Measurements from ENCODE around the gene FRMD1.

The FRMD1 gene

GRCh38 chr6:168053957-168054471 lies 25.0 kb downstream of the FRMD1 start:
- DNase-seq: no peak

DNA sequence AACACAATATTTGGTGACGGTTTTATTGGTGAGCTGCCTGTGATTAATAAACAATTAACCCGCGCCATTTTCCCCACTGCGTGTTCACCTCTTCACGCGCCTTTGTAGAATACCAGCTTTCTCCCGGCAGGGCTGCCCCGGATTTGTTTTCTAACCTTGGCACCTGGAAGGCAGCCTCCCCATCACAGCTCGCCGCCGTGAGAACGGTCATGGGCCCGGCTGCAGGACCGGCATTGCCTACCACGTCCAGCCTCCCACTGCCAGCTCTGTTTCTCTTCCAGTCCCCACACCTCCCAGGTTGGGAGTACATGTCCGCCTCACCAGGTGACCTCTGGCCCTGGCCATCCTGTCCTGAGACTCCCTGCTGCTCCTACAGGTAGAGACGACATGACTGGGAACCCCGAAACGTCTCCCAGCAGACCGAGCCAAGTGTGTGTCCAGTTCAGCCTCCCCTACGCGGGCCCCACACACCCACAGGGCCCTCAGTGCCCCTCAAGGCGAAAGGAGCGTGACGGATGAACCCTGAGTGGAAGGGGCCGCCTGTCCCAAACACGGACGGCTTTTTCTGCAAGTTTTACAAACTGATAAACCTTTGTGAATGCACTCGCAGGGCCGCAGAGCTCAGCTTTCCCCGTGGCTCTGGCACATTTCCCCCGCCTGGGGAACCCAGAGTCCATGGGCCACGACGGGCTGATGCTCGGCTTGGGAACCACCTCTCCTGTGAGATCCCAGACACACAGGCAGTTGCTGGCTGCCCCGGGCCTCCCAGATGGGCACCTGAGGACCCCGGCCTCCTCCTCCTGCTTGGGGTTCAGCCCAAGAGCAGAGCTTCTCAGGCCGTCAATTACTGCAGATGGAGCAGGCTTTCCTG lies 25.7 kb downstream of the FRMD1 start:
- no peak for DNase-seq

- no peak for DNase-seq
Measured at GRCh38 chr6:168052291-168052891, 26.6 kb downstream of the FRMD1 start.

DNA sequence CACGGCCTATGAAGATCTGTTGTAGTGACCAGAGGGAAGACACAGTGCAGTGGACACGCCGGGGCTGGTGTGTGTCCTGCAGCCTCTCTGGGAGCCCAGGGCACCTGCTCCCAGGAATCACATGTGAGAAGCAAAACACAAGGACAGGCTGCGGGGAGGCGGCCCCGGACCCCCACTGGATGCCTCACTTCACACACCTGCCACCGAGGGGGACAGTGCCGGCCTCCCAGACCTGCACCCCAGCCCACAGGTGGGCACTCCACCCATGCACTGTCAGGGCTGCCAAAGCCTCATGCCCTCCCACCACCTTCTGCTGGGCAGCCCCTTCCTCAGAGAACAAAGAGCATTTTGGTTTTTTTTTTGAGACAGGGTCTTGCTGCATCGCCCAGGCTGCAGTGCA lies 27.4 kb downstream of the FRMD1 start:
- no peak for DNase-seq

GRCh38 chr6:168050881-168051586 lies 28.0 kb downstream of the FRMD1 start:
- DNase-seq: no peak

DNA sequence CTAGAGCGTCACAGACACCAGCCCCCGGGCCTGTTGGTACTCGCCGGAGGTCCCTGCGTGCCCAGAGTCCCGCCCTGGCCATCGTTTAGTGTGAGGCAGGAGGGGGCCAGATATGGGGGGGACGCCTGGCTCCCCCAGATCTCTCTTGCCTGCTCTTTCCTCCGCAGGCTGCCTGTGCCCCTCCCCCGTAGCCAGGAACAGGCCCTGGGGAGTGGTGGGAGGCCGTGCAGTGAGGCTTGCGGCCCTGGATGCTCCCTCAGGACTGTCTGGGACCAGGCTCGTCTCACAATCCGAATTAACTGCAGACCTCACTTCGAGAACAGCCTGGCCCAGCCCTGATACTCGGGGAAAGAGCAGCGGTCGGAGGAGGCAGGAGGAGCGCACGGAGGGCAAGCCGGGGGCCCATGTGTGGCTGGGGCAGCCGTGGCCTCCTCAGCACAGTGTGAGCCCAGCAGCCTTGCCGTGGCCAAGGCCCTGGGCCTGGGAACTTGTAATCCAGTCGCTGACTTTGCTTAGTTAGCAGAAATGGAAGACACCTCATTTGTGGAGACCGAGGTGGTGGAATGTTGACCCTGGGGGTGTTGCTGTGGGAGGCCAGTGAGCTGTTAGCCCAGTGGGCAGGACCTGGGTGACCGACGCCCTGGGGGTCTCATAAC lies 28.7 kb downstream of the FRMD1 start:
- DNase-seq: no peak

DNA sequence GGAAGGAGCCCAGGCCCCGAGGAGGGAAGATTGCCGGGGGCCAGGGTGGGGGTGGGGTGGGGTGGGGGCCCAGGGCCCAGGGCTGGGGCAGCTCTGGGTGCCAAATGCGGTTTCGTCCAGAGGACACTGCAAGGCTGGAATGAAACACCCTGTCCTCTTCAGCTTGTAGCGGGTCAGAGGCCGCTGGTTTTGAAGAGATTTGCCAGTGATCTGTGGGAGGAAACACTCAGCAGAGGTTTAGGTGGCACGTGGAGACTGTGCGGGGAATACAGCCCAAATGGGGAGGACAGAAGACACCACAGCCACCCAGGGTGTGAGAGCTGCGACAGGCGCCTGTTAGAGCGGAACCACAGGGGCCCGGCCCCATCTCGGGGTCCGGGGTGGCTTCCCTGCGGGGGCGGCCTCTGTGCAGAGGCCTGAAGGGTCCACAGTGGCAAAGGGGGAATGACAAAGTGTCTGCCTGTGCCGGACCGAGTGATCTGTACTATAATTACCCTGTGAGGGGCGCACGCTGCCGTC lies 29.2 kb downstream of the FRMD1 start:
- DNase-seq: no peak

GRCh38 chr6:168049277-168049676 lies 29.7 kb downstream of the FRMD1 start:
- DNase-seq: no peak

GRCh38 chr6:168048724-168049025 lies 30.3 kb downstream of the FRMD1 start:
- no peak for DNase-seq

DNA sequence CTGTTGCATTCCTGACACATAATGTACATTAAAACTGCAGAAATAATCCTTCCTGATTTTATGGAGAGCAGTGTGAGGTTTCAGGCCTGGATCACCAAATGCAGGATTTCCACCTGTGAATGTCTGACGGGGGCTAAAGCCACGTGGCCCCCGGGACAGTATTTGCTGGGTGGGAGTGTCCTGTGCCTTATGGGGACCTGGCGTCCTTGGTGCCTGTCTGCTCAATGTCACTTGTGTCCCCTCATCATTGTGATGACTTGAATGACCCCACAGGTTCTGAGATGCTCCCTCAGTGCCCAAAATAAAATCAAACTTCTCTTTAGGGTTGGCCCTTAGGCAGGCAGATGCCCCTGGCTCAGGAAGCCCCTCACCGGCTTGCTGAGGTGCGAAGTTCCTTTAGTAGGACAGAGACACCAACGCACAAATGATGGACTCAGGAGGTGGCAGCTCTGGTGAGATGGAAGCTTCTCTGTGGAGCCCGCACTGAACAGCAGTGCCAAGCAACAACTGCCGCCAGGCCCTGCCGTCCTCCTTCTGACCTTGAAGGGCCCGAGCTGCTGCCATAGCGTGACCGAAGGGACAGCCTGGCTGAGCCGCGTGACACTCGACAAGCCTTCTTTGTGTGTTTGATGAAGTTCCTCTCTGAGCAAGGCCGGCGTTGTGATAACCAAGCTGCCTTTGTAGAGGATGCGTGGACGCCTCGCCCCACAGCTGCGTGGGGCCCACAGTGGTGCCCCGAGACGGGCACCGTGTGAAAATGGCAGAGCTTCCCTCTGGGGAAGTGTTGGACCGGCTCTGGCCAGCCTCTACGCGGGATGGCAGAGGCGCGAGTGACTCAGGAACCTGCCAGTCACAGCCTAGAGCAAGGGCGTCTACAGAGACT lies 30.9 kb downstream of the FRMD1 start:
- no peak for DNase-seq

DNA sequence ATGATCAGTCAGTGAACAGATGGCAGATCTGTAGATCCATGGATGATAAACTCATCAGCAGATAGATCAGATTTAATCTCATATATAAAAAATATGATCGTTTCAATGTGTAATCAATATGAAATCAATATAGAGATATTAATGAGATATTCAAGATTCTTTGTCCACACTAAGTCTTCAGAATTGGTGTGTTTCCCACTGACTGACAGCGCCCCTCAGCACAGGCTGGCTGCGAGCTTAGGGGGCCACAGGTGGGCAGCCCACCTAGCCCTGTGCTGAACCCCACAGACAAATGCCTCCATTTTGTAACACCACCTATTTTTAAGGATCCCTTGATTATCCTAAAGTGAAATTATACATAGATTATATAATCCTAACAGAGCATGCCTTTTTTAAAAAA lies 32.3 kb downstream of the FRMD1 start:
- no peak for DNase-seq

DNA sequence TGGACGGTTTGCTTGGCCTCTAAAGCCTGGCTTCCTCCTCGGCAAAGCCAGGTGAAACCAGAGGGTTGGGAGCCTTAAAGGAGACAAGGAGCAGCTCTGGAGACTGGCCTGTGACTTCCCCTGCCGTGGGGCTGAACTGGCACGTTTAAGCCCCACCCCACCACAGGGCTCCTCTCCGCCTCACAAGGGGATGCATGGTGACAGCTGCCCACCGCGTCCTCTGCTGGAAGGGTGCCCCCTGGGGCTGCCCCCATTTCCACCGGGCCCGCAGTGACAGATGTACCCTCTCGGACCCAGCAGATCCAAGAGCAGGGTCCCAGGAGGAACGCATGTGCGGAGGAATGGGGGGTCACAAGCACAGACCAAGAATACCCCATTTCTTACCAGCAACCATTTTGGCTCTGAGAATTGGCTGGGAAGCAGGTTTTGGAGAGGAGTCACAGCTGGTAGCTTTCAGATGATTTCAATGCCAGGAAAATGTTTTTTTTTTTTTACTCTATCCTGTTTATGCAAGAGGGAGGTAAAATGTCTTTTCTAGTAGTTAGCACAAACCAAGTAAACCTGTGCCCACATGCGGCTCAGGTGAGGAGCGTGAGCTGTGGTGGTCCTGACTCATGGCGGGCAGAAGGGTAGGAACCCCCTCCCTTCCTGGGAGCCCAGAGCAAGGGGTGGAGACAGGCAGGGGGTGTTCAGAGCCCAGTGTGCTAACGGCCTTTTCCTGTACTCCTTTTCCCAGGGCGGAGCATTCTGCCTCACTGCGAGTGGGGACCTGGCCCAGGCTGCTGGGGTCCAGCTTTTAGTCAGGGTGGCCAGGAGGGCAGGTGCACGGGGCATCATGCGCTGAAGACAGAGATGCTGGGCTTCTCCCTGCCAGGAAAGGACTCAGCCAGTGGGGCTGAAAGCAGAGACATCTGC lies 33.0 kb downstream of the FRMD1 start:
- no peak for DNase-seq

DNA sequence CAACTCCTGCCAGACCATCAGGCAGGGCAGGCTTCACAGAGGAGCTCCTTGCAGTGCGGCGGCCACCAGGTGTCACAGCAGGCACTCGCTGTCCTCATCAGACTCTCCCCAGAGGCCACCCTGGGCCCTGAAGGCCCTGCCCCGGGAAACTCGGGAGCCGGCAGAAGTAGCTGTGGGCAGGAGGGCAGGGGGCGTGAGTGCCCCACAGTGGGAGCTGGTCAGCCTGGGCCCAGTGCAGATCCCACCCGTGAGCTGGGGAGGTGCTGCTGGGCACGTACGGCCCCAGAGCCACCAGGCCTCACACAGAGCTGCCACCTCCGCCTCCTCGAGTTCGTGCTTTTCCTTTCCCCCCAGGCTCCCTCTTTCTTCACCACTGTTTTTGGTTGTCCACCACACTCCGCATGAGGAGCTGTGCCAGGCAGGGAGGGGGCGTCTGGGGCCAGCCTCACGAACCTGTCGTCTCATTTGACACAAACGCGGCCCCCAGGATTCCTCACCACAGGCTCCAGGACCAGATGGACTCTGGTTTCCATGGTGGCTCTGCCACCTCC lies 33.8 kb downstream of the FRMD1 start:
- DNase-seq: no peak

- DNase-seq: no peak
Measured at GRCh38 chr6:168044521-168045130, 34.4 kb downstream of the FRMD1 start.

DNA sequence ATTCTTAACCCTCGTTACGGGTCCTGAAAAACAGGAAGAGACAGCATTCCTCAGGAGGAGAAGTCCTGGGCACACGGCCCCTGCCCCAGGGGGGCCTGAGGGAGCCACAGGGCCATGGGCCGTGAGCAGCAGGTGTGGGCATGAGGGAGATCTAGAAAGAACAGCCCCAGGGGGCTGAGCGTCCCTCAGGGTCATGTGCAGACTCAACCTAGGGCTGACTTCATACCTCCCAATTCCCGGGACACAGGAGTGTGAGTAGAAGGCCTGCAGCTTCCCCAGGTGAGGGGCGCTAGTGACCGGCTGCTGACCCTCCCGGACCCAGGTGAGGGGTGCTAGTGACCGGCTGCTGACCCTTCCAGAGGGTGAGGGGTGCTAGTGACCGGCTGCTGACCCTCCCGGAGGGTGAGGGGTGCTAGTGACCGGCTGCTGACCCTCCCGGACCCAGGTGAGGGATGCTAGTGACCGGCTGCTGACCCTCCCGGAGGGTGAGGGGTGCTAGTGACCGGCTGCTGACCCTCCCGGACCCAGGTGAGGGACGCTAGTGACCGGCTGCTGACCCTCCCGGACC lies 35.1 kb downstream of the FRMD1 start:
- no peak for DNase-seq

- DNase-seq: no peak
Measured at GRCh38 chr6:168043193-168043847, 35.7 kb downstream of the FRMD1 start.

DNA sequence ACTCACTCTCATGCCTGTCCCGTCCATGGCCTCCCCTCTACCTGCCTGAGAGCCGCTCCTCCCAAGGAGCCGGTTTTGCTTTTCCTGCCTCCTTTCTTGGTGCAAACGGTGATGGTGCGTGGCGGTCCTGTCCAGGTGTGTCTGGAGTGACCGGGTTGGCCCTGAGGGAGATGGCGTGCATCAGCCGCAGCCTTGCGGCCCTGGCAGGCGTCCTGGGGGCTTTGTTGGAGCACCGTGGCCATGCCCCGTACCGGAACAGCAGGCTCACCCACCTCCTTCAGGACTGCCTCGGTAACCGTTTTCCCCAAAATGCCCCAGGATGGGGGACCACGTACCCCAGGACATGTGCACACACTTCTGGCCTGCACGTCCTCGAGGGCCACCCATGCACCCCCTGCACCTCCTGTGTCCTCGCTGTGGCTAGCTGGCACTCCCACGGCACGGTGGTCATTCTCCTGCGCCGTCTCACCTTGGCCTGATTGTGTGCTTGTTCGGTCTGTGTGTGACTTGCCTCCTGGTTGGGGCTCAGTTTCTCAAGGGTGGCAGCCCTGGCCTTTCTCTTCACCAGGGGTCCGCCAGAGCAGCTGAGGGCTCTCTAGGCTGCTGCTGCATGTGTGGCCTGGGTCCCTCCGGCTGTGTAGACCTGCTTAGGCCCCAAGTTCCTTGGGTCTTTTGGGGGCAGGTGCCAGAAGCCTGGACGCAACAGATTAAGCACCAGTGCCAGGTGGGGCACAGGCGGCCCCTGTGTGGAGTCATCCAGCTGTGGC lies 36.4 kb downstream of the FRMD1 start:
- no peak for DNase-seq

GRCh38 chr6:168041928-168042327 lies 37.1 kb downstream of the FRMD1 start:
- no peak for DNase-seq

Data from CD4-positive, alpha-beta T cell treated with Interleukin-21 for 1 hour (primary cell).